Activated gamma-delta T cell treated with anti-CD3 and anti-CD28 coated beads, Interleukin-2, amount 50 U/mL, for 16 hours (primary cell): ENCODE results near the gene CDK8.
A peak's percentile ranks its signal among the peaks of the same experiment; 100 is the strongest.
"Not testable (repeated sequence)": the region's sequence is repeated elsewhere in the genome, so short reads cannot be mapped to it uniquely, and the experiment has no call there.

Experiments used
- DNase-seq: peaks from one replicate; pipeline ENCODE4 v3.0.0-alpha.2; 2020; ENCODE audit warnings: low read depth

Gene CDK8

DNA sequence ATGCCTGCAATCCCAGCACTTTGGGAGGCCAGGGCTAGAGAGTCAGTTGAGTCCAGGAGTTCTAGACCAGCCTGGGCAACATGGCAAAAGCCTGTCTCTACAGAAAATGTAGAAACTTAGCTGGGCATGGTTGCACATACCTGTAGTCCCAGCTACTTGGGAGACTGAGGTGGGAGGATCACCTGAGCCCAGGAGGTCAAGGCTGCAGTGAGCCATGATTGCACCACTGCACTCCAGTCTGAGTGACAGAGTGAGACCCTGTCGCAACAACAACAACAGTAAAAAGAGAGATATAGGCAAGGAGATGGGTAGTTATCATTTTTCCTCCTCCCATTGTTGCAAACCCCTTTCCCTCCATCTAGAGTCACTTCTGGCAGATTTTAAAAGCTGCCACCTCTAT, 62.2 kb downstream of the CDK8 start:
- not testable (repeated sequence) for DNase-seq

DNA sequence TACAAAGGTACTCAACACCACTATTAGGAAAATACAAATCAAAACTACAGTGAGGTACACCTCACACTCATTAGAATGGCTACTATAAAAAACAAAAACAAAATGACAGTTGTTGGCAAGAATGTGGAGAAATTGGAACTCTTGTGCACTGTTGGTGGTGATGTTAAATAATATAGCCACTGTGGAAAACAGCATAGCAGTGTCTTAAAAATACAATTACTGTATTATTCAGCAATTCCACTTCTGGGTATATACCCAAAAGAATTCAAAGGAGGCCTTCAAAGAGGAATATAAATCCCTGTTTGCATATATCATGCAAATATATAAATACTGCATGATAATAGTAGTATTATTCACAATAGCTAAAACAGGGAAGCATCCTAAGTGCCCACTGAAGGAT, 66.8 kb downstream of the CDK8 start:
- DNase-seq: no peak

DNA sequence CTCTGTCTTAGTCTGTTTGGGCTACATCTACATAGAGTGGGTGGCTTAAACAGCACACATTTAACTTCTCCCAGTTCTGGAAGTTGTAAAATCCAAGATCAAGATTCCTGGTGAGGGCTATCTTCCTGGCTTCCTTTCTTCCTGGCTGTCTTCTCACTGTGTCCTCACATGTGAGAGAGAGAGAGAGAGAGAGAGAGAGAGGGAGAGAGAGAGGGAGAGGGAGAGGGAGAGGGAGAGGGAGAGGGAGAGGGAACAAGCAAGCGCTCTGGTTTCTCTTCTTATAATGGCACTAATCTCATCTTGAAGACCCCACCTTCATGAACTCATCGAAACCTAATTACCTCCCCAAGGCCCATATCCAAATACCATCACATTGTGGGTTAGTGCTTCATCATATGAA, 69.2 kb downstream of the CDK8 start:
- DNase-seq: no peak

DNA sequence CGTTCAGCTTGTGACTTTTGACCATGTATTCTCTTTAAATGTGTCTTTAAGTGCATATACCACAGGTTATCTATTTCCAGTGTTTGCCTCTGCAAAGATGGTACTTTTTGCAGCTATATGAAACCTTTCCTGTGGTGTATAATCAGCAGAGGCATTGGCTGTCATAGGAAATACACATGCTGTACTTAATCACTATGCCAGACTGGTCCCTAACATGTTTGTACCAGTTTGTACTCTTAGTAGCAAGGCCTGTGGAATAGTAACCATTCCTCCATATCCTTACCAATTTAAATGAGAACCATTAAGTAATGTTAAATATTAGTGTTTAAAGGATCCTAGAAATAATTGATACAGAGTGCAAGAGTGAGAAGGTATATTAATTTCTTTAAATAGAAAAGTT, 69.8 kb downstream of the CDK8 start:
- DNase-seq: no peak

DNA sequence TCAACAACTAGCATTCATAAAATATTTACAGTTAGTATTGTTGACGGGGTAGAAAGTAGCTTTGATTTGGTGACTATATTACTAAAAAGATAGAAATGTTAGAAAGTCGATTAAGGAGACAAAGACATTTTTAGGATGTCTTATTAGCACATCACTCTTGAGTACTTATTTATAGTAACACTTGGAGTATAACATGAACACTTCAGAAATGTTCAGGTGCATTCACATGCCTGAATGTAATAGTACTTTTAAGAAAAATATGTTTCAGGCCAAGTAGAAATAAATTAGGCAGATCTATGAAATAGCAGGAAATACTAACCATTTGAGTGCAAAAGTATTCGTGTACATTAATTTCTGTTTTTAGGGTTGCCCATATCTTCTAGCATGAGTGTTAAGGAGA, 70.4 kb downstream of the CDK8 start:
- DNase-seq: no peak

DNA sequence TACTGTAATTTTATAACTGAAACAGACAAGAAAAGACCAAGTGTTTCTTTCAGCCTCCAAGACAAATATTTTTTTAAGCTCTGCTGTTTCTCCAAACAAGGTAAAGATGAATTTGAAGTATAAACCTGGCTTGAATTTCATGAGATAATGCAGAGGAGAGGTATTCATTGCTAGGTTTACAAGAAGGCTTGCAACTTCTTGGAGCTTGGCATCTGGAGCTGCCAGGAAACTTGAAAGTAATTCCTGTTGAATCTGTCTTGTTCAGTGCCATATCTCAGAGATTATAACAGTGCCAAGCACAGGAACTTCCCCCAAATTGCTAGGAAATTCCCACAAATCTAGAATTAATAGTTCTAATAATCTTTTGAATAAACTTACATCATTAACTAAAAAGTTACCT, 70.9 kb downstream of the CDK8 start:
- no peak for DNase-seq

DNA sequence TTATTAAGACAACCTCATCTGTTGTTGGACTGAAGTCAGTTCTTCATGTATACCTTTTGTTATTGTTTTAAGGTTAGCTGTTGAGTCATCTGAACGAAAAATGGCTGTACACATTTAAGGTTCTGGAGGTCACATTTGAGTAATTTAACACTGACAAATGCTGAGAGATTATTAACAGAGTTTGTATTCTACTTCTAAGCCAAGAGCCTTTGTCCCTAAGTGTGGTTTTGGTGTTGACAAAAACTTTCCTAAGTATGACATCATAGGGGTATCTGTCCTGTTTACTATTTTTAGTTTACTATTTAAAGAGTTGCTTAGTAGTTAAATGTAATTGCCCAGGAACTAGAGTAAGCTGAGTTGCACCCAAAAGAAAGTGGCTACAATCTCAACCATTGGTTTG, 71.9 kb downstream of the CDK8 start:
- DNase-seq: no peak

DNA sequence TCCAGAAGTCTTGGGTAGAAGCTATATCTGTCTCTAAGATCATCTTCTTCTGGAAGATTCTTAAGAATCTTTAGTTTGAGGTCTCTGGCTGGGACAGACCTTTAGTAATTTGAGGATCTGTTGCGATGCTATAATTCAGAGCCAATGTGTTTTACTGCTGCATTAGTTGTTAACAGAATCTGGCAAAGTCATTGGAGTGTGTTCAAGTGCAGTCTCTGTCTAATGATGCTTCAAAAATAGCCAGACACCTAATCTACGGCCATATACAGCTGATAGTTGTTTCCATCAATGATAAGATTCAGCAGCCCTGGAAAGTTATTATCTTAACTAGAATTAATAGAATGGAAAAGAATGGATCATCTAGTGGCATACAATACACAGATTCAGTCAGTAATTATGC, 72.6 kb downstream of the CDK8 start:
- no peak for DNase-seq

DNA sequence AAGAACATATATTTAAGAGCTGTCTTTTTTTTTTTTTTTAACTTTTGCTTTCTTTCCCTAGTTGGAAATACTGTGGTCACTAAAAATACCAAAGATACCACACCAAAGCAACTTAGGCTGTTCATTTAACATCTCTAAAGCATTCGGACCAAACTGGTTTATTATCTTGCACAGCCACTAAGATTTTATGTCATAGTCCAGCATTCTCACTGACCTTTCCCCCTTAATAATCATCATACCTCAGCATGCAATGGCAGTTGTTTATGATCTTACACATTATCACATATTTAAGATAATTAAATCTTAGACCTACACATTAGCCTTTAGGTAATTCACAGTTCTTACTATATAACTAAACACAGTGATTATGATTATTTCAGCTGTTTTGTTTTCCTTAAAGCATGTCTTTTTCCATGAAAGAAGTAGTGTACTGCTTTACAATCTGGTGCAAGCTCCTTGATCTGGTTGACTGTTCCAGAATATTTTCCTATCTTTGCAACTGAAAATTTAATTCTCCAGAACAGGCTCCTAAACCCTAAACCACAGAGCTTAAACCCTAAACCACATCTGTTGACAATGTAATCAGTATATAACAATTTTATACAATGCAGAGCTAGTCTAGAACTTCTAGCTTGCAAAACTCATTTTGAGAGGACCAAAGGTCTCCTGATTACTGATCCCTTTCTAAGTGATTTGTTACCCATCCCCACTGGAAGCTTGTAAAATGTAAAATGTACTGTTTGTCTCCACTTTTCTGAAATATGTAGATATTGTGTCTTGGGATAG, 74.2 kb downstream of the CDK8 start:
- DNase-seq: no peak

DNA sequence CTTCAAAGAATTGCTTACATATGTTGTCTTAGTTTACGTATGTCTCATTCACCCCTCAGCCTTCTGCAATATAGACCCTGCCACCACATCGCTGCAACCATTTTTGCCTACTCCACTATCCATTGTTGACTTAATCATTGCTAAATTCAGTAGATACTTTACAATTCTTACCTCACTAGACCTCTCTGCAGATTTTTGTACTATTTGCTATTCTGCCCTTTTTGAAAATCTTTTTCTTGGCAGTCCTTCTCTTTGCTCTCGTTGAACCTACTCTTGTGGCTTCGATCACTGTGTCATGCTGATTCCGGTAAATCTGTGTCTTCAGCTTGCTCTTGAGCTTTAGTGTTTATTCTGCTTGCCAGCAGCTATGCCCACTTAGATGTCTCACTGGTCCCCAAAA, 81.2 kb downstream of the CDK8 start:
- DNase-seq: no peak

DNA sequence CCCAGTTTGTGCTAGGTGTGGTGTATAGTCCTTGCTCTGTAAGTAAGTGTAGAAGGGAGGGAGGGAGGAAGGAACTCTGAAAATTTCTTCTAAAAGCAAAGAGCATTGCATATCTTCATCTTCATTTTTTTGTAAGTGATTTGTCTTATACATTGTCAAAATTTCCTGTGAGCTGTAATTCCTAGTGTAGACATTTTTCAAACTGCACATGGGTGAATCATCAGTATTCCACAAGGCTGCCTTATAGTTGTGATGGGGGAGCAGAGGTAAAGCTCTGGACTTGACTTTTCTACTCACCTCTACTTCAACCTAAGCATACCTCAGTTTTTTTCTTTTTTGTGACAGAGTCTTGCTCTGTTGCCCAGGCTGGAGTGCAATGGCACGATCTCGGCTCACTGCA, 86.9 kb downstream of the CDK8 start:
- no peak for DNase-seq

DNA sequence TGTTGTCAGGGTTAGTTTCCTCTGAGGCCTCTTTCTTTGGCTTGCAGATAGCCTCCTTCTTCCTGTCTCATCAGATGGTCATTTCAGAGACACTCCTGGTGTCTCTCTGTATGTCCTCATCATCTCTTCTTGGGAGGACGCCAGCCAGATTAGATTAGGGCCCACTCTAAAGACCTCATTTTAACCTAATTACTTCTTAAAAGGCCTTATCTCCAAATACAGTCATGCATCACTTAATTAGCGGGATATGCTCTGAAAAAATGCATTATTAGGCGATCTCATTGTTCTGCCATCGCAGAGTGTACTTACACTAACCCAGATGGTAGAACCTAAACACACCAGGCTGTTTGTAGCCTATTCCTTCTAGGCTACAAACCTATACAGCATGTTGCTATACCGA, 89.0 kb downstream of the CDK8 start:
- no peak for DNase-seq

DNA sequence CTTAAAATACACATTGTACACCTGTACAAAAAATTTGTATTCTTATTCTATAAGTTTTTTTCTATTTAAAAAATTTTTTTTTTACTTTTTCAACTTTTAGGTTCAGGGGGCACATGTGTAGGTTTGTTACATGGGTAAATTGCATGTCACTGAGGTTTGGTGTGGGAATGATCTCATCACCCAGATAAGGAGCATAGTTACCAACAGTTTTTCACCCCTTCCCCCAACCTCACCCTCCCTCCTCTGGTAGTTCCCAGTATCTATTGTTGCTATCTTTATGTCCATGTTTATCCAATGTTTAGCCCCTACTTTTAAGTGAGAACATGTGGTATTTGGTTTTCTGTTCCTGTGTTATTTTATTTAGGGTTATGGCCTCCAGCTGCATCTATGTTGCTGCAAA, 89.9 kb downstream of the CDK8 start:
- DNase-seq: no peak

DNA sequence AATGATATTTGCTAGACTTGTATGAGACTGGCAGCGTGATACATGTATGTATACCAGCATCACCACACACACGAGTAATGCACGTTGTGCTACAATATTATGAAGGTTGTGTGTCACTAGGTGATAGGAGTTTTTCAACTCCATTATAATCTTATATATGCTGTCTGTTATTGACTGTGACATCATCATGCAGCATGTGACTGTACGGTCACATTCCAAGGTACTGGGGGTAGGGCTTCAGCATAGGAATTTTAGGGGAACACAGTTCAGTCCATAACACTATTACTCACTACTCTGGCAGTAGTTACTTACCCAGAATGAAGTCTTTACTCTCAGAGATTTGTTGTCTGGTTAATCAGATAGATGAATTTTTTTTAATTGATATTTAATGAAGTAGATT, 91.1 kb downstream of the CDK8 start:
- DNase-seq: no peak

DNA sequence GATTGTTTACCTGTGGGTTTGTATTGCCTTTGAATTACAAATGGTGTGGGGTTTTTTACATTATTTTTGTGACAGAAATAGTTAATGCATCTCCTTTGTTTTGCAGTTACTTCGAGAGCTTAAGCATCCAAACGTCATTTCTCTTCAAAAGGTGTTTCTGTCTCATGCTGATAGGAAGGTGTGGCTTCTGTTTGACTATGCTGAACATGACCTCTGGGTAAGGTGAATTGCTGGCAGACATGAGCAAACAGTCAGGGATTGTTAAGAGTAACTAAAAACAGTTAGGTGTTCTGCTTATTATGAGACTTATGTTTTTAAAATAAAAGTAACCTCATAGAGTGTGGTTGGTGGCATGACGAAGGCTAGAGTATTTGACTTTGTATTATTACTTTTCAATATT, 95.0 kb downstream of the CDK8 start:
- DNase-seq: no peak

DNA sequence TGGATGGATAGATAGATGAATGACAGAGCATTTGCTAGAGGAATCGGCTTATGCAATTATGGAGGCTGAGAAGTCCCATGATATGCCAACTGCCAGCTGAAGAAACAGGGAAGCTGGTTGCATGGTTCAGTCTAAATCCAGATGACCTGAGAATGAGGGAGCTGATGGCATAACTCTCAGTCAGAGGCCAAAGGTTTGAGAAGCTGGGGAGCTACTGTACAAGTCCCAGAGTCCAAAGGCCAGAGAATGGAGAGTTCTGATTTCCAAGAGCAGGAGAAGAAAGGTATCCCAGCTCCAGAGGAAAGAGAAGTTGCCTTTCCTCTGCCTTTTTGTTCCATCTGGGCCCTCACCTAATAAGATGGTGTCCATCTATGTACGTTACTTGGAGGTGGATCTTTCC, 108.3 kb downstream of the CDK8 start:
- DNase-seq: no peak

DNA sequence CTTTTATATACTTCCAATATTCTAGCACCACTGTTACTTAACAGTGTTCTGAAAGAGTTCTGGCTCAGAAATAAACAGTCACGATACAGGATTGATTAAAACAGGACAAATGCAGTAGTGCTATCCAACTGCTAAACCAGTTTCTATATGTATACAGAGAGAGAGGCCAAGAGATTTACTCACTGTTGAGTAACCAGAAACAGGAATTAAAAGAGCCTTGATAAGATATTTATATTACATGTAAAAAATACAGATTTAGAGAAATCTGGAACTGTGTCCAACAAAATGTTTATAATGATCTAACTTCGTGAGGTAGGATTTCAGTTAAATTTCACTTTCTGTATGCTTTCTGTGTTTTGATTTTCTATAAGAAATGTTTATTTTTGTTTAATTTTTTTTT, 116.6 kb downstream of the CDK8 start:
- no peak for DNase-seq

DNA sequence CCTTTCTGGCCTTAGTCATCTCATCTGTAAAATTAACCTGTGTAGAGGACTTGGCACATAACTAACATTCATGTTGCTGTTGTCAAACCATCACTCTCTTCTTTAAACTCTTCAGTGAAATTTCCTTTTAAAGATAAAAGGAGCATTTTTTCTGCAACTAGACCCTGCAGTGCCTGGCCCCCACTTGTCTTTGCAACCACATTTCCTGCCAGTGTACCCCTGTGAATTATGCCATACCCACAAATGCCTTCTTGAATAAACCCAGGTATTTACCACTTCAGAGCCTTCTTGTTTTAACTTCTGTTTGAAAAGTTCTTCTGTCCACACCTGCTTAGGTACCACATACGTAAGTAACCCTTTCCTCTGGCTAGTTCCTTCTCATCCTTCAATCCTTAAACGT, 118.8 kb downstream of the CDK8 start:
- no peak for DNase-seq

DNA sequence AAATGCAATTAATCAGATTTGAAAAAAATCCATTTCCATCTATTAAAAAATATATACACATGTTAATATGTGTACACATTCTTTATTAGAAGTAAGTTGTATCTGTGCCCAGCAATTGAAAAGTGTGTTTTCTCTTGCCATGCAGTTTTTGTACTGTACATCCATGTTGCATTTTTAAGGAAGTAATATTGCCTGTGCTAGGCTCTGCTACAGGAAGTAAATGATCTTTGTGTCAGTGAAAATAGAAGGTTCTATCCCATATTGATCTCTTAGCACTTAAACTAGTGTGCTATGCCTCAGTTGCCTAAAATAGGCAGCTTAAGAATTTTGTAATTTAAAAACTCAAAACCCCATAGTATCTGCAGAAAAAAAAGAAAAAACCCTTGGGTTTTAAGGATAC, 122.5 kb downstream of the CDK8 start:
- DNase-seq: no peak

DNA sequence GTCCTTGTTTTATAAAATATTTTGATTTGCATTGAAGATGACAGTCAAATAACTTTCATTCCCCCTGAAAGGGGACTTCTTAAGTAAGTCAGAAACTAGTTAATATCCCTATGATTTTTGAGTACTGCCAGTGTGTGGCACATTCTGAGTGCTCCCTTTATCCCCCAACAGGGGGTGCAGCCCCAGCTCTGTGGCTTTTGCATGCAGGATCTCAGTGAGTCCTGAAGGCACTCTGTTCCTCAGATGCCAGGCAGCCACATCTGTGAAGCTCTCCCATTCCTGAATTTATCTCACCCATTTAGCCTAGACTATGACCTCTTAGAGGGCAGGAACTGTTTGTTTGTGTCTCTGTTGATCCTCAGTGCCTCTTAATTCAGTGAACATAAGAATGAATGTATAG, 123.1 kb downstream of the CDK8 start:
- peak; percentile 0 for DNase-seq

DNA sequence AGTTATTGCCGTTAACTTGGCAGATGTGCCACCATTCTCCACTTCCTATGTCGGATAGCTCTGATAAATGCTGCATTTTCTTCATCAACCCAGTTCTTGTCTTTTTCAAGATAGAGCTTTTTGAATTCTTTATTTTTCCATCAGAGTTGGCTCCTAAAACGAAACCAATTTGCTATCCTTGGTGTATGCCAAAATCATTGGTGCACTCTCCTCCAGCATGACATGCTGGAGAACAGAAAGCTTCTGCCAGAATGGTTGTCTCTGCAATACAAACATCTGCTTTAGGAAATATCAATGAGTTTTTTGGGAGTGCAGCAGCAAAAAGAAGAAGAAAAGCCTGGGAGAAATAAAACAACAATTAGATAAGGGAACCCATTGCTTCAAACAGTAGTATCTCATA, 124.2 kb downstream of the CDK8 start:
- DNase-seq: no peak

DNA sequence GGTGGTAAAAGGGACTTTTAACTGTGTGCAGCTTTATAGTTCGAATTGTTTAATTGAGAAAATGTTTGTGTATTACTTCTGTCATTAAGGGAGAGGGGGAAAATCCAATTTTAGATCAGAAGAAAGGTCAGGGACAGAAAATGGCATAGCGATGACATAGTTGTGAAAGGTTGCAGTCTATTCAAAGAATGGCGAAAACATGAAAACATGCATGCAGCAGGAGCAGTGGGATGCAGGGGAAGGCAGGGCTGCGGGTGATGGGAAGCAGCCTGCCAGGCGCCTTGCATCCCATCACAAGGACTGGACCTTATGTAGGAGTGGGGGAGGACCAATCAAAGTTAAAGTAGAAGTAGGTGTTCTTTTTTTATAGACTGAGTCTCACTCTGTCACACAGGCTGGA, 125.9 kb downstream of the CDK8 start:
- DNase-seq: no peak

DNA sequence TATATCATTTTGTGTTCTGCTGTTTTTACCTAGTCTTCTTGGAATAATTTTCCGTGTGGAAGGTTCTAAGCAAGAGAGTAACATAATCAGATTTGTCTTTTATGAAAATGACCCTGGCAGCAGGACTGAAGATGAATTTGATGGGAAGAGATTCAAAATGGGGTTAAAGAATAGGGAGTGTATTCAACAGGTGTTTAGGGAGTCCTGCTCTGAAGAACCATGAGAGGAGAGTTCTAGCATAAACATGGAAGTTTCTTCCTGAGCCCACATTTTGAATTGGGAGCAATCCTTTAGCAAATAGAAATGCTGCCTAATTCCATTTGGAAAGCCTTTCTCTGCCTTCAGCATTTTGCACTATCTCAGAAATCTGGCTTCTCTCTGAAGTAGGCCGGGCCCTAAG, 127.0 kb downstream of the CDK8 start:
- DNase-seq: no peak

DNA sequence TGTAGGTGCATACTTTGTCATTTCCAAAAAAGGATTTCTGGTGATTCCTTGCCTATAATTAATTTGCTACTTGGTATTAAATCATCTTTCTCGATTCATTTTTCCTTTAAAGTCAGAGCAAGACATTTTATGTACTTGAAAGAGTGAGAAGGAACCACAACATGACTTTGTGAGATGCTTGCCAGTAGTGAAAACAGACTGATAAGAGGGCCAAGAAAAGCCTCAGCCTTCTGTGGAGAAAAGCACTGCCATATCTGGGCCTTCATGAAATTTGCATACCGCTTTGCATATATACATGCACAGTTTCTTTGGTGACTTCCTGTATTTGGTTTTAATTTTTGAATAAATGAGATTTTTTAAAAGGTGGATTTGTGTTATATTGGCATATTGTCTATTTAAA, 128.4 kb downstream of the CDK8 start:
- no peak for DNase-seq

DNA sequence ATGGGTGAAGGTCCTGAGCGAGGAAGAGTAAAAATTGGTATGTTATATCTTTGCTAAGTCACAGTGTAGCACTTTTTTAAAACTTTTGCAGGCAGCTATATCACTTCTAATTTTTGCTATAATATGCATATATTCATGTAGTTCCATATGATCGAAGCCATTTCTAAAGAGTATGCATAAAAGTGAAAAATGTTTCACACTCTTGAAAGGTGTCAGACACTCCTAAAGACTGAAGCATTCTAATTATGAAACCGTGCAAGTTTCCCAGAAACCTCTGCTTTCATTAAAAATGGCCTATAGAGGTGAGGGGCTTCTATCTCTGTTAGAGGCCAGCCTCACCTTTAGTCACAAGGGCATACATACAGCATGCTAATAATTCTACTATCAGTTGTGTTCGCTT, 128.9 kb downstream of the CDK8 start:
- DNase-seq: no peak
